HPDE6-E6E7 (cell line): ENCODE measurements around the gene OR4M2.
"Not testable (repeated sequence)": the region's sequence is repeated elsewhere in the genome, so short reads cannot be mapped to it uniquely, and the experiment has no call there.

Source experiments
- DNase-seq: peaks from one replicate; pipeline ENCODE4 v3.0.0; 2011; ENCODE audit warnings: missing footprints; ENCODE audit errors: extremely low spot score

OR4M2 gene

GRCh38 chr15:22080227-22080626 is at the start of gene OR4M2:
Gene OR4M2, plus strand, starts transcription at chr15:22080527. Its CDS starts 98 bp downstream, at chr15:22080625.
- DNase-seq = not testable (repeated sequence)

- not testable (repeated sequence) for DNase-seq
Measured at GRCh38 chr15:22069267-22069666, 11.1 kb upstream of the OR4M2 start.

DNA sequence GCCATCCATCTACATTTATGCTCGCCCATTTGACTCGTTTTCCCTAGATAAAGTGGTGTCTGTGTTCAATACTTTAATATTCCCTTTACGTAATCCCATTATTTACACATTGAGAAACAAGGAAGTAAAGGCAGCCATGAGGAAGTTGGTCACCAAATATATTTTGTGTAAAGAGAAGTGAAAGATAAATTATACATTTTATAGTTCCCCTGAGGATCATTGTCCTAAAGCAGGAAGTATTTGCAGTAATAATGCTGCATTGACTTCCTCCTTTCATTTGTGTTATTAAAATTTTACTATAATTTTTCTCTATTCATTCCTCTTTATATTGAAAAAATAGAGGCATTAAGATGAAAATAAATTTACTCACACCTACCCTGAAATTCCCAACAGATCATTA is 1.1 kb downstream of the OR4M2 start:
- not testable (repeated sequence) for DNase-seq

DNA sequence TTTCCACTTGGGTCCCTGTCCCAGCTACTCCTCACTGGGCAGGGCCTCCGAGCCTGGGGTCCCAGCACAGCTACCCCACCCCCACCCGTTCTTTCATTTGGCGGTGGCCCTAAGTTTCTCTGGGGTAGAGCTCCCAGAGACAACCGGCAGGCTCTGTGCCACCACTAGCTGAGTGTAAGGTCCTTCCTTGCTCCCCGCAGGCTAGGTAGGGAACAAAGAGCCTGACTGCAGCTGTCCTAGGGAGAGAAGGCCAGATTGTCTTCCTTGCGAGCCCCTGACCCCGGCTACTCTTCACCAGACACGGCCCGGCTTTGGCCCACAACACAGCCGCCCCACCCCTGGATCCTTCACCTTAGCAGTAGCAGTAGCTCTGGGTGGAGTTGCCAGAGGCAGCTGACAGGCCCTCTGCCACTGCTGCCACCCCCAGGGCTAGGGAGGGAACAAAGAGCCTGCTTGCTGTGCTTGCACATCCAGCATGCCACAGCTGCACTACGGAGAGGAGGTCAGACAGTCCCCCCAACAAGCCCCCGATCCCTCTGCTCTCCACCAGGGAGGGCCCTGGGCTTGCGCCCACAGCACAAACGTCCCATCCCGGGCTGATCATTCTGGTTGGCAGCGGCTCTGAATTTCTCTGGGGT is 18.4 kb downstream of the OR4M2 start:
- DNase-seq = not testable (repeated sequence)

DNA sequence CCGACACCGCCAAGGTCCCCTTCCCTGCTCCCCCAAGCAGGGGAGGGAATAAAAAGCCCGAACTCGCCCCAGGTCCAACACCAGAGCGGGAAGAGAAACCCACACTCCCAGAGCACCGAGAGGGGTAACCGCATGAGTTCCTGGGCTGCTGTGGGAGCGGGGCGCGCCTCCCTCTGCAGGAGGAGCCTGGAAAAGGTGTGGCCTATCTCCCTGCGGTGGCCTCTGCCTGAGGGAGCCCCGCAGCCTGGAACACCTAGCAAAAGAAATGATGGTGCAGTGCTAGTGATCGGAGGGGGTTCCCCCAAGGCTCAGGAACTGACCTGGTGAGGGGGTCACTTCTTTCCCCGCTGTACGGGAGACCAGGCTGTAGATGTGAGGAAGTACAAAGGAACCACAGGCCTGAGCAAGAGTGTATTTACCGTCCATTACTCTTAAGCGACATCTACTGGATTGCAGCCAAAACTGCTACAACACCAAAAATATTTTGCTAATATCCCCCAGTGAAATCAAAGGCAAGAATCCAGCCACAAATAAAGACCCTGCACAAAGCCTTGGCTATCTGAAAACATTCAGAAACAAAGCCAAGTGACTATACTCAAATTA is 19.1 kb downstream of the OR4M2 start:
- not testable (repeated sequence) for DNase-seq

- DNase-seq = not testable (repeated sequence)
Measured at GRCh38 chr15:22122033-22122432, 41.7 kb downstream of the OR4M2 start.
